Measurements from ENCODE around the gene CLN6.

- TF ChIP-seq CTCF (IDR thresholded peaks at IDR 0.05) (no peak), ZFX (IDR thresholded peaks at IDR 0.05; ENCODE audit: borderline replicate concordance) (no peak)
These were observed 1.7 kb upstream of the CLN6 start for GRCh38 chr15:68231102-68231818.
